Spleen (tissue), 7 donors: Measurements from ENCODE around the gene C9orf40.

Experiments
- POLR2A ChIP-seq, 3 donors: fragments of 450-650 bp; IDR thresholded peaks; one replicate each; pipeline ENCODE4 v1.5.1; 2017; ENCODE audit warnings: antibody characterized with exemption in 3 of 3, mild to moderate bottlenecking in 1 of 3
- POLR2AphosphoS5 ChIP-seq, 3 donors: sonication (generic); formaldehyde crosslinking; IDR thresholded peaks; one replicate each; pipeline ENCODE4 v1.5.1; 2017; ENCODE audit warnings: antibody characterized with exemption in 3 of 3
- TF ChIP-seq, protein P1 (sequence below), 11 experiments: fragments of 200-600 bp in 7 of 11; fragments of 450-650 bp in 4 of 11; sonication (generic) in 4 of 11; IDR thresholded peaks in 8 of 11; conservative IDR thresholded peaks in 3 of 11; 1 replicate in 7 of 11; 2 replicates in 4 of 11; pipeline versions ENCODE4 v1.4.0 to v1.8.0; 2016 to 2021; ENCODE audit warnings: antibody characterized with exemption in 11 of 11, inconsistent platforms in 4 of 11, mild to moderate bottlenecking in 1 of 11
- donor health status: DM: no; HTN: no; CAD: no; lungs with moderate emphysema.
- donor health status: DM: no; HTN: no; CAD: no.
- donor health status: DM: no; HTN: no; CAD: no.

DNA sequence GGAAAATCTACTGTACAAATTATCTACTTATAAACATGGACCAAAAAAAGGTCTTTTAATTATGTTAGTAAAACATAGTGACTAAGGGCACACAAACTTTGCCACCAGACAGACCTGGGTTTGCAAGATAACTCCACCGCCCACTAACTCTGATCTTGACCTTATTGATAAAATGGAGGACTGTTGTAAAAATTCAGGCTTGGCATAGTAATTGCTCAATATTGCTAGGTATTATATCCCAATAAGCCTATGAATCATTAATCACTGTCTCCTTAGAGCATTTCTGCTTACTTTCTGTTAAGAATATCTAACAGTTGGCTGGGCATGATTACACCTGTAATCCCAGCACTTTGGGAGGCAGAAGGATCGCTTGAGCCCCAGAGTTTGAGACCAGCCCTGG is 3.8 kb downstream of the C9orf40 start:
- TF ChIP-seq POLR2A (IDR thresholded peaks at IDR 0.05) (no peak), POLR2AphosphoS5 (IDR thresholded peaks at IDR 0.05) (no peak)
- TF ChIP-seq, protein P1, sequence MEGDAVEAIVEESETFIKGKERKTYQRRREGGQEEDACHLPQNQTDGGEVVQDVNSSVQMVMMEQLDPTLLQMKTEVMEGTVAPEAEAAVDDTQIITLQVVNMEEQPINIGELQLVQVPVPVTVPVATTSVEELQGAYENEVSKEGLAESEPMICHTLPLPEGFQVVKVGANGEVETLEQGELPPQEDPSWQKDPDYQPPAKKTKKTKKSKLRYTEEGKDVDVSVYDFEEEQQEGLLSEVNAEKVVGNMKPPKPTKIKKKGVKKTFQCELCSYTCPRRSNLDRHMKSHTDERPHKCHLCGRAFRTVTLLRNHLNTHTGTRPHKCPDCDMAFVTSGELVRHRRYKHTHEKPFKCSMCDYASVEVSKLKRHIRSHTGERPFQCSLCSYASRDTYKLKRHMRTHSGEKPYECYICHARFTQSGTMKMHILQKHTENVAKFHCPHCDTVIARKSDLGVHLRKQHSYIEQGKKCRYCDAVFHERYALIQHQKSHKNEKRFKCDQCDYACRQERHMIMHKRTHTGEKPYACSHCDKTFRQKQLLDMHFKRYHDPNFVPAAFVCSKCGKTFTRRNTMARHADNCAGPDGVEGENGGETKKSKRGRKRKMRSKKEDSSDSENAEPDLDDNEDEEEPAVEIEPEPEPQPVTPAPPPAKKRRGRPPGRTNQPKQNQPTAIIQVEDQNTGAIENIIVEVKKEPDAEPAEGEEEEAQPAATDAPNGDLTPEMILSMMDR (IDR thresholded peaks at IDR 0.05 in 8 of 11, conservative IDR thresholded peaks at IDR 0.05 in 3 of 11) = no peak
